ENCODE results near the gene ISOC2. TPM values are rescaled to one million over a fixed set of nuclear protein-coding genes. Genes with fewer than 3 reads are reported as not detected.

Gene ISOC2
- polyA plus RNA-seq, 1 donor, result 30.4 TPM

GRCh38 chr19:55484593-55485438, 23.4 kb upstream of the ISOC2 start, which contains the start of gene NAT14:
Gene NAT14 (plus strand): TSS chr19:55485188. CDS start chr19:55485709, 521 bp downstream.
- Histone ChIP-seq H3K4me1 (ENCODE audit: control insufficient read depth, insufficient read depth, low read length) (peaks cover 12% of the 10 kb centered on the region), H3K27ac (ENCODE audit: low read length) (peak within 1 kb of the TSS; percentile 33), H3K36me3 (ENCODE audit: control insufficient read depth, insufficient read depth, low read length) (peaks cover 4% of the 10 kb centered on the region), H3K27me3 (ENCODE audit: control insufficient read depth, insufficient read depth, low read length) (peaks cover 27% of the 10 kb centered on the region), H3K9me3 (ENCODE audit: control insufficient read depth, low read depth, low read length) (peaks cover 9% of the 10 kb centered on the region), H3K4me3 (ENCODE audit: low read length) (peak within 1 kb of the TSS; percentile 62)
- DNase-seq, result peak in 1 of 2 donors; percentile 64
- no CpG with 5 or more reads among the region's 78 CpGs for WGBS (ENCODE audit: insufficient coverage, low lambda C conversion rate)

- Histone ChIP-seq H3K4me3 (ENCODE audit: low read length) (no peak overlapping the region), H3K9me3 (ENCODE audit: control insufficient read depth, low read depth, low read length) (peaks cover 6% of the 10 kb centered on the region), H3K36me3 (ENCODE audit: control insufficient read depth, insufficient read depth, low read length) (peaks cover 4% of the 10 kb centered on the region), H3K4me1 (ENCODE audit: control insufficient read depth, insufficient read depth, low read length) (peaks cover 10% of the 10 kb centered on the region), H3K27me3 (ENCODE audit: control insufficient read depth, insufficient read depth, low read length) (peaks cover 19% of the 10 kb centered on the region), H3K27ac (ENCODE audit: low read length) (no peak overlapping the region)
- DNase-seq, result no peak
- no CpG with 5 or more reads among the region's 46 CpGs for WGBS (ENCODE audit: insufficient coverage, low lambda C conversion rate)
Observed at GRCh38 chr19:55483706-55484592, 22.5 kb upstream of the ISOC2 start.

- no peak overlapping the region for H3K4me3 ChIP-seq (ENCODE audit: low read length)
- DNase-seq, result no peak
- H3K36me3 ChIP-seq (ENCODE audit: control insufficient read depth, insufficient read depth, low read length), result peaks cover 4% of the 10 kb centered on the region
- H3K27ac ChIP-seq (ENCODE audit: low read length), result no peak overlapping the region
- H3K27me3 ChIP-seq (ENCODE audit: control insufficient read depth, insufficient read depth, low read length), result peaks cover 14% of the 10 kb centered on the region
- no CpG with 5 or more reads among the region's 47 CpGs for WGBS (ENCODE audit: insufficient coverage, low lambda C conversion rate)
- H3K9me3 ChIP-seq (ENCODE audit: control insufficient read depth, low read depth, low read length), result peaks cover 6% of the 10 kb centered on the region
- peaks cover 6% of the 10 kb centered on the region for H3K4me1 ChIP-seq (ENCODE audit: control insufficient read depth, insufficient read depth, low read length)
Observed at GRCh38 chr19:55482967-55483705, 21.7 kb upstream of the ISOC2 start.

DNA sequence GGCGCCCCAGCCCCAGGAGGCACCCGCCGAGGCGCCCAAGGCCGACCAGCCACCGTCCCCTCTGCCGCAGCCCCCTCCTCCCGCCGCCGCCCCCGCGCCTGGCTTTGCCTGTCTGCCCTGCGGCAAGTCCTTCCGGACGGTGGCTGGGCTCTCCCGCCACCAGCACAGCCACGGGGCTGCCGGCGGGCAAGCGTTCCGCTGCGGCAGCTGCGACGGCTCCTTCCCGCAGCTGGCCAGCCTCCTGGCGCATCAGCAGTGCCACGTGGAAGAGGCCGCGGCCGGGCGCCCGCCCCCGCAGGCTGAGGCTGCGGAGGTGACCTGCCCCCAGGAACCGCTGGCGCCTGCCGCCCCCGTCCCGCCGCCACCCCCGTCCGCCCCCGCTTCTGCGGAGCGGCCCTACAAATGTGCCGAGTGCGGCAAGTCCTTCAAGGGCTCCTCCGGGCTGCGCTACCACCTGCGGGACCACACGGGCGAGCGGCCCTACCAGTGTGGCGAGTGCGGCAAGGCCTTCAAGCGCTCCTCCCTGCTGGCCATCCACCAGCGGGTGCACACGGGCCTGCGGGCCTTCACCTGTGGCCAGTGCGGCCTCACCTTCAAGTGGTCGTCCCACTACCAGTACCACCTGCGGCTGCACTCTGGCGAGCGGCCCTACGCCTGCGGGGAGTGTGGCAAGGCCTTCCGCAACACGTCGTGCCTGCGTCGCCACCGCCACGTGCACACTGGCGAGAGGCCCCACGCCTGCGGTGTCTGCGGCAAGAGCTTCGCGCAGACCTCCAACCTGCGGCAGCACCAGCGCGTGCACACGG, 20.9 kb upstream of the ISOC2 start:
- Histone ChIP-seq H3K27me3 (ENCODE audit: control insufficient read depth, insufficient read depth, low read length) (peaks cover 10% of the 10 kb centered on the region), H3K4me1 (ENCODE audit: control insufficient read depth, insufficient read depth, low read length) (peaks cover 11% of the 10 kb centered on the region), H3K9me3 (ENCODE audit: control insufficient read depth, low read depth, low read length) (peaks cover 6% of the 10 kb centered on the region), H3K36me3 (ENCODE audit: control insufficient read depth, insufficient read depth, low read length) (peaks cover 4% of the 10 kb centered on the region), H3K4me3 (ENCODE audit: low read length) (no peak overlapping the region), H3K27ac (ENCODE audit: low read length) (no peak overlapping the region)
- WGBS (ENCODE audit: insufficient coverage, low lambda C conversion rate), result no CpG with 5 or more reads among the region's 83 CpGs
- DNase-seq, result no peak

DNA sequence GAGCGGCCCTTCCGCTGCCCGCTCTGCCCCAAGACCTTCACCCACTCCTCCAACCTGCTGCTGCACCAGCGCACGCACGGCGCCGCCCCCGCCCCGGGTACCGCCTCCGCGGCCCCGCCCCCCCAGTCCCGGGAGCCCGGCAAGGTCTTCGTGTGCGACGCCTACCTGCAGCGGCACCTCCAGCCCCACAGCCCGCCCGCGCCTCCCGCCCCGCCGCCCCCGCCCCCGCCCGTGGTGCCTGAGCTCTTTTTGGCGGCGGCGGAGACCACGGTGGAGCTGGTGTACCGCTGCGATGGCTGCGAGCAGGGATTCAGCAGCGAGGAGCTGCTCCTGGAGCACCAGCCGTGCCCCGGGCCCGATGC, 20.3 kb upstream of the ISOC2 start:
- Histone ChIP-seq H3K36me3 (ENCODE audit: control insufficient read depth, insufficient read depth, low read length) (peaks cover 4% of the 10 kb centered on the region), H3K27ac (ENCODE audit: low read length) (no peak overlapping the region), H3K4me3 (ENCODE audit: low read length) (no peak overlapping the region), H3K9me3 (ENCODE audit: control insufficient read depth, low read depth, low read length) (peaks cover 6% of the 10 kb centered on the region), H3K27me3 (ENCODE audit: control insufficient read depth, insufficient read depth, low read length) (peaks cover 10% of the 10 kb centered on the region), H3K4me1 (ENCODE audit: control insufficient read depth, insufficient read depth, low read length) (peaks cover 11% of the 10 kb centered on the region)
- DNase-seq, result no peak
- WGBS (ENCODE audit: insufficient coverage, low lambda C conversion rate), result no CpG with 5 or more reads among the region's 40 CpGs

DNA sequence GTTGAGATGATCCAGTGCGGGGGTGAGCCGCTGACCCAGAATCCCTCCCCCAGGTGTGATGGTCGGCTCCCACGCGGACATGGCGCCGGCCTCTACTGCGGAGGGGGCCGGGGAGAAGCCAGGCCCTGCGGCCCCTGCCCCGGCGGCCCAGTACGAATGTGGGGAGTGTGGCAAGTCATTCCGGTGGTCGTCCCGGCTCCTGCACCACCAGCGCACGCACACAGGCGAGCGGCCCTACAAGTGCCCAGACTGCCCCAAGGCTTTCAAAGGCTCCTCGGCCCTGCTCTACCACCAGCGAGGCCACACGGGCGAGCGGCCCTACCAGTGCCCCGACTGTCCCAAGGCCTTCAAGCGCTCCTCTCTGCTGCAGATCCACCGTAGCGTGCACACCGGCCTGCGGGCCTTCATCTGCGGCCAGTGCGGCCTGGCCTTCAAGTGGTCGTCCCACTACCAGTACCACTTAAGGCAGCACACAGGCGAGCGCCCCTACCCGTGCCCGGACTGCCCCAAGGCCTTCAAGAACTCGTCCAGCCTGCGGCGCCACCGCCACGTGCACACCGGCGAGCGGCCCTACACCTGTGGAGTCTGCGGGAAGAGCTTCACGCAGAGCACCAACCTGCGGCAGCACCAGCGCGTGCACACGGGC, 19.8 kb upstream of the ISOC2 start:
- no peak overlapping the region for H3K4me3 ChIP-seq (ENCODE audit: low read length)
- DNase-seq, result no peak
- WGBS (ENCODE audit: insufficient coverage, low lambda C conversion rate), result no CpG with 5 or more reads among the region's 52 CpGs

GRCh38 chr19:55479451-55480230, 18.2 kb upstream of the ISOC2 start:
- Histone ChIP-seq H3K27me3 (ENCODE audit: control insufficient read depth, insufficient read depth, low read length) (no peaks in the 10 kb centered on the region), H3K9me3 (ENCODE audit: control insufficient read depth, low read depth, low read length) (peaks cover 6% of the 10 kb centered on the region), H3K4me3 (ENCODE audit: low read length) (no peak overlapping the region), H3K36me3 (ENCODE audit: control insufficient read depth, insufficient read depth, low read length) (peaks cover 4% of the 10 kb centered on the region), H3K27ac (ENCODE audit: low read length) (no peak overlapping the region), H3K4me1 (ENCODE audit: control insufficient read depth, insufficient read depth, low read length) (peaks cover 15% of the 10 kb centered on the region)
- 100% methylated on average over 1 of the region's 15 CpGs for WGBS (ENCODE audit: insufficient coverage, low lambda C conversion rate)
- no peak for DNase-seq

More for the DNA sequence above, 19.8 kb upstream of the ISOC2 start:
- H3K27me3 ChIP-seq (ENCODE audit: control insufficient read depth, insufficient read depth, low read length), result peaks cover 10% of the 10 kb centered on the region
- peaks cover 6% of the 10 kb centered on the region for H3K9me3 ChIP-seq (ENCODE audit: control insufficient read depth, low read depth, low read length)
- H3K36me3 ChIP-seq (ENCODE audit: control insufficient read depth, insufficient read depth, low read length), result peaks cover 4% of the 10 kb centered on the region
- no peak overlapping the region for H3K27ac ChIP-seq (ENCODE audit: low read length)
- peaks cover 11% of the 10 kb centered on the region for H3K4me1 ChIP-seq (ENCODE audit: control insufficient read depth, insufficient read depth, low read length)

DNA sequence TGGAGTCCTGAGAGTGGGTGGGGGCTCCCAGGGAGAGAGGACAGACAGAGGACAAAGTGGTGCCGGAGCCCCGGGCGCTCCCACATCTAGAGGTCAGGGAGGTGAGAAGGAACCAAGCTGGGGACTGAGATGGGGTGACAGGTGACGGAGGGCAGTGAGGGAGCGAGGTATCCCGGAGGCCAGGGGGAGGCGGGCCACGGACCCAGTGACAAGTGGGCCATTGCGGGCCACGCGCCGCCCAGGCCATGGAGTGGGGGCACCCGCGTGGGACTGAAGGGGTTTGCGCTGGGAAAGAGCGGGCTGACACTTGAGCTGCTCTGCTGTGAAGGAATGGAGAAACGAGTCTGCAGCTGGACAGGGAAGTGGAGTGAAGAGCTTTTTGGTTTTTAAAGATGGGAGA, 17.6 kb upstream of the ISOC2 start:
- Histone ChIP-seq H3K27ac (ENCODE audit: low read length) (no peak overlapping the region), H3K4me3 (ENCODE audit: low read length) (no peak overlapping the region), H3K4me1 (ENCODE audit: control insufficient read depth, insufficient read depth, low read length) (peaks cover 11% of the 10 kb centered on the region), H3K27me3 (ENCODE audit: control insufficient read depth, insufficient read depth, low read length) (no peaks in the 10 kb centered on the region), H3K9me3 (ENCODE audit: control insufficient read depth, low read depth, low read length) (peaks cover 6% of the 10 kb centered on the region), H3K36me3 (ENCODE audit: control insufficient read depth, insufficient read depth, low read length) (peaks cover 4% of the 10 kb centered on the region)
- DNase-seq, result no peak
- 86% methylated on average over 3 of the region's 17 CpGs for WGBS (ENCODE audit: insufficient coverage, low lambda C conversion rate)

DNA sequence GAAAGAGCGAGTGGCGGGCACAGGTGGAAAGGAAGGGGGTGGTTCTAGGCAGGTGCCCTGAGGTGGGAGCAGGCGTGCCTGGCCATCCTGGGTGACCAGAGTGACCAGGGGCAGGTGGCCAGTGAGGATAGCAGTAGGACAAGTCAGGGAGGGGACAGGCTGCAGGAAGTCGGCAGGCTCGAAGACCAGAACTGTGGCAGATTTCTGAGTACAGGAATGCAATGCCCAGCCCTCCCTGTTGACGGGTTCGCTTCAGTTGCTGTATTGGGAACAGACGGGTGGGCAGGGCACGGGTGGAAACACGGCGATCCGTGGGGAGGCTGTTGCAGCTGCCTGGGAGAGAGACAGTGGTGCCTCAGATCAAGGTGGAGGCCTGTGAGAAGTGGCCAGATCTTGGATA, 16.9 kb upstream of the ISOC2 start:
- Histone ChIP-seq H3K9me3 (ENCODE audit: control insufficient read depth, low read depth, low read length) (peaks cover 6% of the 10 kb centered on the region), H3K27ac (ENCODE audit: low read length) (no peak overlapping the region), H3K36me3 (ENCODE audit: control insufficient read depth, insufficient read depth, low read length) (peaks cover 4% of the 10 kb centered on the region), H3K4me1 (ENCODE audit: control insufficient read depth, insufficient read depth, low read length) (peaks cover 11% of the 10 kb centered on the region), H3K27me3 (ENCODE audit: control insufficient read depth, insufficient read depth, low read length) (no peaks in the 10 kb centered on the region), H3K4me3 (ENCODE audit: low read length) (no peak overlapping the region)
- DNase-seq, result no peak
- WGBS (ENCODE audit: insufficient coverage, low lambda C conversion rate), result no CpG with 5 or more reads among the region's 12 CpGs

All from large intestine (tissue), 3 donors.